Memory B cell (primary cell): Measurements from ENCODE around the gene GRID2.

Experiments used
- ATAC-seq: fragments of 150-1000 bp; cut with Tn5 transposase; 2 replicates; pipeline ENCODE4 v1.10.0; 2021; ENCODE audit warnings: low read depth, mild to moderate bottlenecking, moderate library complexity
- DNase-seq, 2 donors: peaks; one replicate each; pipeline ENCODE4 v3.0.0; 2022; ENCODE audit warnings: low spot score in 2 of 2
- H3K27ac Mint-ChIP-seq: one replicate; pipeline ENCODE4 v1.8.0; 2022; ENCODE audit warnings: mild to moderate bottlenecking, moderate library complexity, mixed read lengths
- H3K27me3 Mint-ChIP-seq: one replicate; pipeline ENCODE4 v1.8.0; 2022; ENCODE audit warnings: mixed read lengths
- H3K36me3 Mint-ChIP-seq: one replicate; pipeline ENCODE4 v1.8.0; 2022; ENCODE audit warnings: mild to moderate bottlenecking, mixed read lengths
- H3K4me1 Mint-ChIP-seq: one replicate; pipeline ENCODE4 v1.8.0; 2022; ENCODE audit warnings: mixed read lengths
- H3K4me3 Mint-ChIP-seq: one replicate; pipeline ENCODE4 v1.8.0; 2022; ENCODE audit warnings: mild to moderate bottlenecking, moderate library complexity, mixed read lengths
- H3K9me3 Mint-ChIP-seq: one replicate; pipeline ENCODE4 v1.8.0; 2022; ENCODE audit warnings: mixed read lengths

GRID2 gene

DNA sequence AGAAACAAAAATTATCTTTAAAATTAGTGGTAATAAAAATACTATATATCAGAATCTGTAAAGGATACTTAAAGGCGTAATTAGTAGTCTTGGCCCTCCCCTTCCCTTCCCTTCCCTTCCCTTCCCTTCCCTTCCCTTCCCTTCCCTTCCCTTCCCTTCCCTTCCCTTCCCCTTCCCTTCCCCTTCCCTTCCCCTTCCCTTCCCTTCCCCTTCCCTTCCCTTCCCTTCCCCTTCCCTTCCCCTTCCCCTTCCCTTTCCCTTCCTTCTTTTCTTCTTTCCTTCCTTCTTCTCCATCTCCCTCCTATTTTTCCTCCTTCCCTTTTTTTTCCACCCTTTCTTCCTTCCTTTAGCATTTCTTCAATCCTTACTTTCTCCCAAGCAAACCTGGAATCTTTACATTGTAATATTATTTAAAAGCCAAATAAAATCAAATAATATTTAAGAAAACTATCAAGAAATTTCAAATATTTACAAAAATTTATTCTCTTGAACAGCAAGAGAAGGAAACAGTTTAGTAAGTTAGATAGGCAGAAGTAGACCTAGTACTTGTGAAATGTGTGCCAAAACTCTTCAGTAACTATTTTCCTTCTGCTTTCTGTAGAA lies 1145.0 kb downstream of the GRID2 start:
- H3K4me1 Mint-ChIP-seq = no peaks in the 10 kb centered on the region
- no peak for DNase-seq
- H3K27ac Mint-ChIP-seq = no peak overlapping the region
- H3K9me3 Mint-ChIP-seq = peaks cover 3% of the 10 kb centered on the region
- no peaks in the 10 kb centered on the region for H3K36me3 Mint-ChIP-seq
- no peak overlapping the region for H3K4me3 Mint-ChIP-seq
- no peaks in the 10 kb centered on the region for H3K27me3 Mint-ChIP-seq
- no peak for ATAC-seq

DNA sequence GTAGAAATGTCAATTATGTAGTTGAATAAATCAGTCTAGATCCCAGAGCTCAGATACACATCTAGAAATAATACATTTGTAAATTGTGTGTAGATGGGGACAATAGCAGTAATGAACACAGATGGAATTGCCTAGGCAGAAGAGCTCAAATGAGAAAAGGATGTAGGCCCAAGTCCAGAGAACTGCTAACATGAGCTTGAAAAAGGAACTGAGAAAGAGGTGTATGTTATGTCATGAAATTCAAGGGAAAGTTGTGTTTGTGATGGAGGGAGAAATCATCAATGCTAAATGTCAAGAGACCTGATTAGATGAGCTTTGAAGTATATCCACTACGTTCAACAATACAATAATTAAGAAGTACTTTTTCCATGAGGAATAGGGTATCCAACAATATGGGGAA lies 1148.2 kb downstream of the GRID2 start:
- no peaks in the 10 kb centered on the region for H3K4me1 Mint-ChIP-seq
- DNase-seq = no peak
- no peaks in the 10 kb centered on the region for H3K36me3 Mint-ChIP-seq
- no peak overlapping the region for H3K4me3 Mint-ChIP-seq
- H3K27ac Mint-ChIP-seq = no peak overlapping the region
- H3K27me3 Mint-ChIP-seq = no peaks in the 10 kb centered on the region
- H3K9me3 Mint-ChIP-seq = peaks cover 2% of the 10 kb centered on the region
- ATAC-seq = no peak

DNA sequence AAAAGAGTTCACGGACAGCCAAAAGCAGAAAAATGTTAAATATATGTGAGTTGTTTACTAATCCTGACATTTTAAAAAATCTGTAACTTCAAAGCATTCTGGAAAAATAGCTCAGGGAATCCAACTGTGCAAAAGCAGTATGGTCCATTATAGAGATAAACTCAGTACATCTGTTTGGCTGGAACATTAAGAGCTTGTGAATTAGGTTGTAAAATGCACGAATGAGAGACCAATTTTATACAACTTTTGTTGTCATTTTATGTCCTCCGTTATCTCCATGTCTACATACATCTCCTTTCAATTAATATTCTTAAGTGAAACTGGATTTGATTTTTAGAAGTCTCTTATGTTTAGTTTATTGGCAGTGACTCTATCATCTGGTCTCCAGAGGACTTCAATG lies 1157.8 kb downstream of the GRID2 start:
- peaks cover 2% of the 10 kb centered on the region for H3K9me3 Mint-ChIP-seq
- no peaks in the 10 kb centered on the region for H3K4me1 Mint-ChIP-seq
- ATAC-seq (no peak), DNase-seq (no peak)
- H3K27me3 Mint-ChIP-seq = no peaks in the 10 kb centered on the region
- H3K27ac Mint-ChIP-seq = no peak overlapping the region
- no peak overlapping the region for H3K4me3 Mint-ChIP-seq
- no peaks in the 10 kb centered on the region for H3K36me3 Mint-ChIP-seq

DNA sequence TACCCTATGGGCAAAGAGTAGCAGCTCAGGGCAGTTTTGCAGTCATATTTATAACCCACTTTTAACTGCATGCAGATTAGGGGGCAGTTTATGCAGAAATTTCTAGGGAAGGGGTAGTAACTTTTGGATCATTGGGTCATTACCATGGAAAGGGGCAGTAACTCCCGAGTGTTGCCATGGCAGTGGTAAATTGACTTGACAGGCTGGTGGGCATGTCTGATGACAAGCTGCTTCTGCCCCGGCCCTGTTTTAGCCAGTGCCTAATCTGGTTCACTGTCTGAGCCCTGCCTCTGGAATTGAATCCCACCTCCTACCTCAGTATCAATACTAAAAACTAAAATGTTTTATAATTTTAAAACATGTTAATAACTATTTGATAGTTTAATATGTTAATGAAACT lies 1162.7 kb downstream of the GRID2 start:
- Mint-ChIP-seq H3K27ac (no peak overlapping the region), H3K36me3 (no peaks in the 10 kb centered on the region), H3K9me3 (no peaks in the 10 kb centered on the region), H3K27me3 (no peaks in the 10 kb centered on the region), H3K4me1 (no peaks in the 10 kb centered on the region), H3K4me3 (no peak overlapping the region)
- no peak for DNase-seq
- ATAC-seq = no peak

DNA sequence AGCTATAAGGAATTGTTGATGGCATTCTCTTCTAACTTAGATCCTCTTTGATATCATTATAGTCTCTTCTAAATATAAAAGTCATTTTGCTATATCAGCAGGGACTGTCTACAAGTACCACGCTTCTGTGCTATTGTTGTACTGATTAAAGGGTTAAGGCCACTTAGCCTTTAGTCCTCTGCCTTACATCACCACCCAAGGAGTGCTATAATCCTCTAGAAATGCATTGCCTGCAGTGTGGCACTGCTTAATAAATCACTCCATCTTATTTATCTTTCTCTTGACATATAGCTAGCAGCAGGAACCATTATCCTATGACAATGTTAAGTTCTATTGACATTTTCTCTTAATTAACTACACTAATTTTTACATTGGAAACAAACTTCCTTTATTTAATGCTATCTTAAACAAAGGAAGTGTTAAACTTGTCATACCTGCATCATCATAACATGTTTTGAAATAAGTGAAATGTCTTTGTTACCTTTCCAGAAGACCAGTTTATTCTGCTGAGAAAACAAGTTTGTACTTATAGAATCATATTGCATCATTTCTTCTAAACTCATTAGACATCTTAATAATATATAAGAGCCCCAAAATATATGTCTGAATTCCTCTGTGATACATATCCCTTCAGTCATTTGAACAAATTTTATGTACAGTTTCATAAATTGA lies 1163.9 kb downstream of the GRID2 start:
- H3K4me3 Mint-ChIP-seq = no peak overlapping the region
- no peaks in the 10 kb centered on the region for H3K9me3 Mint-ChIP-seq
- H3K27ac Mint-ChIP-seq = no peak overlapping the region
- no peaks in the 10 kb centered on the region for H3K27me3 Mint-ChIP-seq
- H3K36me3 Mint-ChIP-seq = no peaks in the 10 kb centered on the region
- H3K4me1 Mint-ChIP-seq = no peaks in the 10 kb centered on the region
- no peak for DNase-seq
- ATAC-seq = no peak

DNA sequence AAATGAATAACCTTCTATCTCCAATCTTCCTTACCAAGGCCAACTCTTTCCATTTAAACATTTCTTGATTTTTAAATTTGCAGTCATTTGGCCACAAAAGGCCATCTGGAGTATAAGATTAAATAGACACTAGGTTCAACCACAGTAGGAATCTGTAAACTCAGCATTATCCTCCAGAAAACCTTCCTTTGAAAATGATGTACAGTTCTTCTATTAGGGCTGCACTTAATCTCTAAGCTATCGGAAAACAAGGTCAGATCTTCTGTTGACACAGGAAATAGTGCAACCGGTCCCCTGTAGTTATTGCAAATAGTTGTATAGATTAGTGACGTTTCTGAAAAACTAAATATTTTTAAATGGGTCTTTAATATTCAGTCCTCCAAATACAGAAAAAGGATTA lies 1165.8 kb downstream of the GRID2 start:
- Mint-ChIP-seq H3K27ac (no peak overlapping the region), H3K36me3 (no peaks in the 10 kb centered on the region), H3K4me3 (no peak overlapping the region), H3K4me1 (no peaks in the 10 kb centered on the region), H3K9me3 (no peaks in the 10 kb centered on the region), H3K27me3 (no peaks in the 10 kb centered on the region)
- DNase-seq (no peak), ATAC-seq (no peak)

DNA sequence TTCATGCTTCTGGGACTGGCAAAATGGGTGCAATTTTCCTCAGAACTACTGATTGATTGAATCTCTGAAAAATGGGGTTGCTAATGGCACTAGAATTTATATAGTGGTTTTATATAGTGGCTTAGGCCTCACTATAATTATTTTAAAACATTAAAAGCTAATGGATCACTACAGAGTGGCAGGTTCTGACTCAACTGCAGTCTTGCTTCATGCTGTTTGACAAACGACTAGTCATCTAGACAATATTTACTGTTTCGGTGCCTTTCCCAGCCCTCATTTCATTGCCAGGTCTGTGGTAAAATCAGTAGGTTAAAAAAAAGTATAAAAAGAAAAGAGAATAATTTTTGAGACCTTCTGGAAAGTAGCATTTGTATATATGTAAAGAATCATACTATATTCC lies 1172.0 kb downstream of the GRID2 start:
- Mint-ChIP-seq H3K4me1 (no peaks in the 10 kb centered on the region), H3K27ac (no peak overlapping the region), H3K9me3 (no peaks in the 10 kb centered on the region), H3K36me3 (no peaks in the 10 kb centered on the region), H3K4me3 (no peak overlapping the region), H3K27me3 (no peaks in the 10 kb centered on the region)
- ATAC-seq (no peak), DNase-seq (no peak)

DNA sequence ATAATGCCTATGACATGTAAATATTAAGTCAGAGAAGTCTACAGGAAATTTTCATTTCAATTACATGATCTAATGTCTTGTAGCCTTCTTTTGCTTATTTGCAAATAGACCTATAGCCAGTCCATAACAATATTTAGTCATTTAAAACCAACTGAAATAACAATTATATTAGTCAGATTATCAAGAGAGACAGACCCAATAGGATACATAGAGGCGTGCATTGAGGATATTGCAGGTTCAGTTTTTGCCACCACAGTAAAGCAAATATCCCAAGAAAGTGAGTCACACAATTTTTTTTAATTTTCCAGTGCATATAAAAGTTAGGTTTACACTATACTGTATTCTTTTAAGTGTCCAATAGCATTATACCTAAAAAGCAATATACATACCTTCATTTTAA lies 1175.0 kb downstream of the GRID2 start:
- ATAC-seq (no peak), DNase-seq (no peak)
- Mint-ChIP-seq H3K9me3 (peaks cover 6% of the 10 kb centered on the region), H3K4me3 (no peak overlapping the region), H3K27ac (no peak overlapping the region), H3K4me1 (no peaks in the 10 kb centered on the region), H3K36me3 (no peaks in the 10 kb centered on the region), H3K27me3 (no peaks in the 10 kb centered on the region)

DNA sequence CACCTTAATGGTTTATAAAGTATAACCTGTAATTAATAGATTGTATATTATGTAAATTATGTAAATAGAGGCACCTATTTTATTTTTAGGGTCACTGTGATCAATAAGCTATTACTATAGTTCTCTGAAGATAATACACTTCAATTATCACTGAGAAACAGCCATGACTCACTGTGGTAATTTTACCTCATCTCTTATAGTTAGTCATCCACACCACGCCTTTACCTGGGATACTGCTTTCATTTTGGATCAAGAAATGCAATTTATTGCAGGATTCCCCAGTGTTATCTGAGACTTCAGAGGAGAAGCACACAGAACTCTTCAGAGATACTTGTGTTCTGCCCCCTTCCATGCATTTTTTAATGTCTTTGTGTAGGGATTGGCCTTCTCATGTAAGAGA lies 1176.7 kb downstream of the GRID2 start:
- no peaks in the 10 kb centered on the region for H3K27me3 Mint-ChIP-seq
- H3K4me3 Mint-ChIP-seq = no peak overlapping the region
- H3K27ac Mint-ChIP-seq = no peak overlapping the region
- DNase-seq = no peak
- no peaks in the 10 kb centered on the region for H3K4me1 Mint-ChIP-seq
- peaks cover 6% of the 10 kb centered on the region for H3K9me3 Mint-ChIP-seq
- no peaks in the 10 kb centered on the region for H3K36me3 Mint-ChIP-seq
- ATAC-seq = no peak

DNA sequence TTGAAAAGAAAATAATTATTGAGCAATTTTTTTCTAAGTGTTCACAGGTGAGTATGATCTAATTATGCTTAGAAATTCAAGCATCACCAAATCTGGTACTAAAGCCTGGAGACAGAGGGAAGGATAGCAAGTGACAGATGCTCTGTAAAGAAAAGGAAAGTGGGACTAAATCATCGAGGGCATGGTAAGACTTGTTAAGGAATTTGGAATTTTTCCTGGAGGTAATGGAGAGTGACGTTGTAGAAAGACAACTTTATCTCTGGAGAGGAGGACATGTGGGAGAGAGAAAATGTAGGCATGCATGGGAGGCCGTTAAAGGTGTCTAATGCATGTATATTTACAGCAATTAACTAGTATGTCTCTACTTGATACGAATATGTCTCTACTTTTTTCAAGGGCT lies 1191.6 kb downstream of the GRID2 start:
- no peaks in the 10 kb centered on the region for H3K27me3 Mint-ChIP-seq
- H3K4me3 Mint-ChIP-seq = no peak overlapping the region
- no peaks in the 10 kb centered on the region for H3K36me3 Mint-ChIP-seq
- no peaks in the 10 kb centered on the region for H3K4me1 Mint-ChIP-seq
- DNase-seq (no peak), ATAC-seq (no peak)
- no peak overlapping the region for H3K27ac Mint-ChIP-seq
- H3K9me3 Mint-ChIP-seq = peaks cover 3% of the 10 kb centered on the region

DNA sequence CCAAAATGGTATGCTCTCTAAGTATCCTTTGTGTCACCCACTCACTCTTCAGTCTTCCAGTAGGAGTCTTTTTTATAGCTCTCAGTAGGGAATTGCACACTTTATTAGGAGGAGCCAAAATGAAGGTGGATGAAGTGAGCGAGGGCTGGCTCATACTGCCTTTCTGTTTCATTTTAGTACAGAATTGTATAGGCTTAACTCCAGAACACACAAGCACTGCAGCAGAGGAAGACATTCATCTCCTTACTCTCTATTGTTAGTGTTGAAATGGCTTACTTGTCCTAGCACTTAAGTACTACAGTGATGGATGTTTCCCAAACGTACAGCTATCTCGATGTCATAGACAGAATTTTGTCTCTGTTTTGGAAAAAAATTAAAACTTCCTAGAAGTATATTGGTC lies 1197.5 kb downstream of the GRID2 start:
- H3K27ac Mint-ChIP-seq = no peak overlapping the region
- H3K27me3 Mint-ChIP-seq = no peaks in the 10 kb centered on the region
- ATAC-seq (no peak), DNase-seq (no peak)
- no peak overlapping the region for H3K4me3 Mint-ChIP-seq
- no peaks in the 10 kb centered on the region for H3K4me1 Mint-ChIP-seq
- no peaks in the 10 kb centered on the region for H3K36me3 Mint-ChIP-seq
- peaks cover 3% of the 10 kb centered on the region for H3K9me3 Mint-ChIP-seq

DNA sequence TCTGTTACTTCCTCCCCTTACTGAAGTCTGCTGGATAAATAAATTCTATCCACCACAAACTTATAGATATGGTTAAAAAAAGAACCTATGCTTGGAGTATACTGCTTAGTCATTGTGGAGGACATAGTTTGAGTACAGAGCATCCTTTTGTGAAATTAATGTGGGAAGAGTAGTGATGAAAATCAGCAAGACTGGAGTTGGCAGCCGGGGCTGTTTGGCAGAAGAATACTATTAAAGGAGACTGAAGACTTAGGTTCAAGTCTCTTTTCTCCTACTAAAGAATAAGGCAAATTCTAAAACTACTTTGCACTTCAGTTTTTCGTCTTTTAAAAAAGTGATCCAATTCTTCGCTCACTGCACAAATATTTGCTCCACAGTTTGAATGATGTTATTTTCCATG lies 1198.2 kb downstream of the GRID2 start:
- no peak for DNase-seq
- peaks cover 3% of the 10 kb centered on the region for H3K9me3 Mint-ChIP-seq
- H3K4me1 Mint-ChIP-seq = no peaks in the 10 kb centered on the region
- H3K4me3 Mint-ChIP-seq = no peak overlapping the region
- no peak for ATAC-seq
- H3K27ac Mint-ChIP-seq = no peak overlapping the region
- no peaks in the 10 kb centered on the region for H3K36me3 Mint-ChIP-seq
- no peaks in the 10 kb centered on the region for H3K27me3 Mint-ChIP-seq

DNA sequence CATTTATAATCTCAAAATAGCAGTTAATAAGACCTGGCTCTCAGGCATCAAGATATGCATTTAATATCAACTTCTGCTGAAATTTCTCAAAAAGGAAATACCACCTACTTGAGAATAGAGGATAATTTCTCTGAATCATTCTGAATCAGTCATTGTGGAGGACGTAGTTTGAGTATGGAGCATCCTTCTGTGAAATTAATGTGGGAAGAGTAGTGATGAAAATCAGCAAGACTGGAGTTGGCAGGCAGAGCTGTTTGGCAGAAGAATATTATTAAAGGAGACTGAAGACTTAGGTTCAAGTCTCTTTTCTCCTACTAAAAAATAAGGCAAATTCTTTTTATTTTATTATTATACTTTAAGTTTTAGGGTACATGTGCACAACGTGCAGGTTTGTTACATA lies 1199.2 kb downstream of the GRID2 start:
- H3K27me3 Mint-ChIP-seq = no peaks in the 10 kb centered on the region
- no peak overlapping the region for H3K4me3 Mint-ChIP-seq
- no peaks in the 10 kb centered on the region for H3K4me1 Mint-ChIP-seq
- H3K9me3 Mint-ChIP-seq = peaks cover 3% of the 10 kb centered on the region
- no peak for DNase-seq
- ATAC-seq = no peak
- H3K36me3 Mint-ChIP-seq = no peaks in the 10 kb centered on the region
- no peak overlapping the region for H3K27ac Mint-ChIP-seq

DNA sequence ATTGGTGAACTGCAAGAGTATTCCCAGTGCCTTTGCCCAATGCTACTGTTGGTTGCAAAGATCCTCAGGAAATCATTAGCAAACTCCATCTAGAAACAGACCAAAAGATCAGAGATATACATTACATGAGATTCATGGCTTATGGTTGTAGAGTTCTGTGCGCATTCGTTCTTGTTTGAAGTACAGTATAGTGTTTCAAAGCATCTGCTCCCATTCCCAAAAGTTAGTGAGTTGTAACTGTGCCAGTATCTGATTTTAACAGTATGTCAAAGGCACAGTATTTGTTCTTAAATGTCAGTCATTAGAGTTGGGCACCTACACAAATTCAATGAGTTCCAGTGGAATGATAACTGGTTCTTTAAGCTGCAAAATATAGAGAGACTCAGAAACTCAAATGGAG lies 1210.1 kb downstream of the GRID2 start:
- no peaks in the 10 kb centered on the region for H3K9me3 Mint-ChIP-seq
- no peaks in the 10 kb centered on the region for H3K4me1 Mint-ChIP-seq
- no peaks in the 10 kb centered on the region for H3K36me3 Mint-ChIP-seq
- no peaks in the 10 kb centered on the region for H3K27me3 Mint-ChIP-seq
- no peak overlapping the region for H3K4me3 Mint-ChIP-seq
- ATAC-seq = no peak
- H3K27ac Mint-ChIP-seq = no peak overlapping the region
- DNase-seq = no peak

DNA sequence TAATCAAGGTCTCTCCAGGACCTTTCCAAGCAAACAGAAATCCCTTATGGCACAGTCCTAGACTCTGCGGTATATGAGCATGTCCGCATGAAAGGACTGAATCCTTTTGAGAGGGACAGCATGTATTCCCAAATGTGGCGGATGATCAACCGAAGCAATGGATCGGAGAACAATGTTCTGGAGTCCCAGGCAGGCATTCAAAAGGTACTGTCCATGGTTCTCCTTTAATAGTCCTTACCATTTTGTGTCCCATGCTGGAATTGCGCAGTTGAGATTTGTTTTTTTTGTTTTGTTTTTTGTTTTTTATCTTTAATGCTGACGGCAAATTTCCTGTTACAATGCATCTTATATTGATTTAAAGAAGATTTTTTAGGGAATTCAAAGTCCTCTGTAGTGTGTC lies 1211.4 kb downstream of the GRID2 start:
- no peak overlapping the region for H3K27ac Mint-ChIP-seq
- H3K4me1 Mint-ChIP-seq = no peaks in the 10 kb centered on the region
- ATAC-seq (no peak), DNase-seq (no peak)
- no peaks in the 10 kb centered on the region for H3K27me3 Mint-ChIP-seq
- H3K36me3 Mint-ChIP-seq = no peaks in the 10 kb centered on the region
- H3K4me3 Mint-ChIP-seq = no peak overlapping the region
- H3K9me3 Mint-ChIP-seq = no peaks in the 10 kb centered on the region
